ENCODE measurements around the gene TMEM51. TPM values are rescaled to one million over a fixed set of nuclear protein-coding genes. Genes with fewer than 3 reads are reported as not detected.
A peak's percentile ranks its signal among the peaks of the same experiment; 100 is the strongest.

Gene TMEM51
- total RNA-seq, 1 donor from 2014 or later: 4.1 TPM

- intact Hi-C loops (cut with micrococcal nuclease): no loop called here
- no peaks in the 10 kb centered on the region for H3K27me3 ChIP-seq (ENCODE audit: low read depth)
- DNase-seq: no peak
- no peak overlapping the region for H3K4me3 ChIP-seq
- H3K4me1 ChIP-seq: peaks cover 15% of the 10 kb centered on the region
- H3K27ac ChIP-seq (replicated peaks): no peak overlapping the region
- no peaks in the 10 kb centered on the region for H3K36me3 ChIP-seq
- H3K9me3 ChIP-seq (replicated peaks): no peaks in the 10 kb centered on the region
- no peak for TF ChIP-seq CTCF (IDR thresholded peaks at IDR 0.05; ENCODE audit: borderline replicate concordance)
Measured at GRCh38 chr1:15198684-15199083, 45.1 kb downstream of the TMEM51 start.

- TF ChIP-seq CTCF (IDR thresholded peaks at IDR 0.05; ENCODE audit: borderline replicate concordance): no peak
- no peaks in the 10 kb centered on the region for H3K9me3 ChIP-seq (replicated peaks)
- intact Hi-C loops (cut with micrococcal nuclease): no loop called here
- no peak overlapping the region for H3K4me3 ChIP-seq
- H3K4me1 ChIP-seq: peaks cover 15% of the 10 kb centered on the region
- no peaks in the 10 kb centered on the region for H3K36me3 ChIP-seq
- no peak for DNase-seq
- peak overlapping the region; percentile 41 for H3K27ac ChIP-seq (replicated peaks)
- H3K27me3 ChIP-seq (ENCODE audit: low read depth): no peaks in the 10 kb centered on the region
Measured at GRCh38 chr1:15201221-15201620, 47.7 kb downstream of the TMEM51 start.

GRCh38 chr1:15201849-15202551 lies 48.5 kb downstream of the TMEM51 start:
- no peak overlapping the region for H3K4me3 ChIP-seq
- H3K27ac ChIP-seq (replicated peaks): peak overlapping the region; percentile 45
- DNase-seq: no peak
- intact Hi-C loops (cut with micrococcal nuclease): no loop called here
- peaks cover 22% of the 10 kb centered on the region for H3K4me1 ChIP-seq
- no peaks in the 10 kb centered on the region for H3K36me3 ChIP-seq
- no peak for TF ChIP-seq CTCF (IDR thresholded peaks at IDR 0.05; ENCODE audit: borderline replicate concordance)
- no peaks in the 10 kb centered on the region for H3K9me3 ChIP-seq (replicated peaks)
- no peaks in the 10 kb centered on the region for H3K27me3 ChIP-seq (ENCODE audit: low read depth)

- H3K4me3 ChIP-seq: no peak overlapping the region
- TF ChIP-seq CTCF (IDR thresholded peaks at IDR 0.05; ENCODE audit: borderline replicate concordance): no peak
- no peaks in the 10 kb centered on the region for H3K9me3 ChIP-seq (replicated peaks)
- intact Hi-C loops (cut with micrococcal nuclease): no loop called here
- DNase-seq: no peak
- no peaks in the 10 kb centered on the region for H3K27me3 ChIP-seq (ENCODE audit: low read depth)
- no peaks in the 10 kb centered on the region for H3K36me3 ChIP-seq
- peaks cover 45% of the 10 kb centered on the region for H3K4me1 ChIP-seq
- H3K27ac ChIP-seq (replicated peaks): no peak overlapping the region
Measured at GRCh38 chr1:15204931-15205330, 51.4 kb downstream of the TMEM51 start.

GRCh38 chr1:15205586-15206346 lies 52.2 kb downstream of the TMEM51 start:
- no peak for TF ChIP-seq CTCF (IDR thresholded peaks at IDR 0.05; ENCODE audit: borderline replicate concordance)
- Histone ChIP-seq H3K4me1 (peaks cover 47% of the 10 kb centered on the region), H3K9me3 (replicated peaks) (no peaks in the 10 kb centered on the region), H3K36me3 (no peaks in the 10 kb centered on the region), H3K27ac (replicated peaks) (no peak overlapping the region), H3K27me3 (ENCODE audit: low read depth) (no peaks in the 10 kb centered on the region), H3K4me3 (no peak overlapping the region)
- intact Hi-C loops (cut with micrococcal nuclease): no loop called here
- DNase-seq: no peak
